Peyer's patch (tissue), 4 donors: ENCODE results near the gene EYA2. TPM values are rescaled to one million over a fixed set of nuclear protein-coding genes. Genes with fewer than 3 reads are reported as not detected.
"Not testable (repeated sequence)": the region's sequence is repeated elsewhere in the genome, so short reads cannot be mapped to it uniquely, and the experiment has no call there.

Experiments used
- DNase-seq, 3 donors: peaks; one replicate each; pipeline ENCODE4 v3.0.0-alpha.2; 2017 to 2019
- H3K27ac ChIP-seq, 4 donors: fragments of 200-600 bp; sonication (generic); one replicate each; pipeline ENCODE4 v1.5.1; 2016 to 2019
- H3K27me3 ChIP-seq, 2 donors: fragments of 200-600 bp; sonication (generic); one replicate each; pipeline ENCODE4 v1.5.1; 2019
- H3K36me3 ChIP-seq, 3 donors: fragments of 200-600 bp; sonication (generic); one replicate each; pipeline ENCODE4 v1.5.1; 2016 to 2019
- H3K4me1 ChIP-seq, 4 donors: fragments of 200-600 bp; sonication (generic); one replicate each; pipeline ENCODE4 v1.5.1; 2016 to 2019
- H3K4me3 ChIP-seq, 4 donors: fragments of 200-600 bp; sonication (generic); 1 replicate in 3 of 4; 2 replicates in 1 of 4; pipeline ENCODE4 v1.5.1; 2016 to 2019; ENCODE audit warnings: mild to moderate bottlenecking in 1 of 4
- H3K9me3 ChIP-seq, 4 donors: fragments of 200-600 bp; sonication (generic); one replicate each; pipeline ENCODE4 v1.5.1; 2016 to 2019; ENCODE audit warnings: mild to moderate bottlenecking in 1 of 4
- POLR2A ChIP-seq, 2 donors: fragments of 450-650 bp; IDR thresholded peaks; one replicate each; pipeline ENCODE4 v1.5.1; 2017; ENCODE audit warnings: antibody characterized with exemption in 2 of 2, mild to moderate bottlenecking in 2 of 2, moderate library complexity in 2 of 2
- total RNA-seq, 4 donors: library from RNA; depleted of rRNA; stranded (reverse); fragments of >200 nt; gene quantifications; one replicate each; pipeline ENCODE4 v1.1.0, GENCODE V29; 2016
- TF ChIP-seq, protein P1 (sequence below), 6 experiments: fragments of 450-650 bp in 4 of 6; fragments of 200-600 bp in 2 of 6; sonication (generic) in 1 of 6; IDR thresholded peaks; one replicate each; pipeline ENCODE4 v1.5.1; 2017 to 2019; ENCODE audit warnings: antibody characterized with exemption in 6 of 6, mild to moderate bottlenecking in 3 of 6, moderate library complexity in 1 of 6

EYA2 gene
- total RNA-seq, 4 donors from 2014 or later: 0.40 to 1.7 TPM; not detected in 2

DNA sequence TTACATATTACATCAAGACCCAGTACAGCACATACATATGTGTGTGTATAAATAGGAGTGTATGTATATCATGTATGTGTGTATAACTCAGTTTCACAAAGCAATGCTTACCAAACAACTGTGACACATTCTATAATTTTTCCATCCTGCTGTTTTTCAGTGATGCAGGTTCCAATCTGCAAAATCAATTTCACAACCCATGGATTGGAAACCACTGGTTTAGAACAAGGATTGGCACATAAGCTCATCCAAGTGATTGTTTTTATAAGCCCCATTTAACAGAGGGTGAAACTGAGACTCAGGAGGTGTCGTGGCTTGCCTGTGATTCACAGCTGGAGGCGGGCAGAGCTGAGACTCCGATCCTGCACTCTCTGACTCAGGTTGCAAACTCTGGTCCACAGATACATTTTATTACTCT is 303.6 kb downstream of the EYA2 start:
- Histone ChIP-seq H3K9me3 (no peaks in the 10 kb centered on the region), H3K36me3 (no peaks in the 10 kb centered on the region), H3K27ac (no peak overlapping the region), H3K4me1 (peaks cover 0 to 4% (median 0%) of the 10 kb centered on the region in 4 donors), H3K27me3 (no peaks in the 10 kb centered on the region), H3K4me3 (no peak overlapping the region)
- no peak for TF ChIP-seq POLR2A (IDR thresholded peaks at IDR 0.05)
- TF ChIP-seq, protein P1, sequence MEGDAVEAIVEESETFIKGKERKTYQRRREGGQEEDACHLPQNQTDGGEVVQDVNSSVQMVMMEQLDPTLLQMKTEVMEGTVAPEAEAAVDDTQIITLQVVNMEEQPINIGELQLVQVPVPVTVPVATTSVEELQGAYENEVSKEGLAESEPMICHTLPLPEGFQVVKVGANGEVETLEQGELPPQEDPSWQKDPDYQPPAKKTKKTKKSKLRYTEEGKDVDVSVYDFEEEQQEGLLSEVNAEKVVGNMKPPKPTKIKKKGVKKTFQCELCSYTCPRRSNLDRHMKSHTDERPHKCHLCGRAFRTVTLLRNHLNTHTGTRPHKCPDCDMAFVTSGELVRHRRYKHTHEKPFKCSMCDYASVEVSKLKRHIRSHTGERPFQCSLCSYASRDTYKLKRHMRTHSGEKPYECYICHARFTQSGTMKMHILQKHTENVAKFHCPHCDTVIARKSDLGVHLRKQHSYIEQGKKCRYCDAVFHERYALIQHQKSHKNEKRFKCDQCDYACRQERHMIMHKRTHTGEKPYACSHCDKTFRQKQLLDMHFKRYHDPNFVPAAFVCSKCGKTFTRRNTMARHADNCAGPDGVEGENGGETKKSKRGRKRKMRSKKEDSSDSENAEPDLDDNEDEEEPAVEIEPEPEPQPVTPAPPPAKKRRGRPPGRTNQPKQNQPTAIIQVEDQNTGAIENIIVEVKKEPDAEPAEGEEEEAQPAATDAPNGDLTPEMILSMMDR (IDR thresholded peaks at IDR 0.05): no peak
- DNase-seq: no peak

DNA sequence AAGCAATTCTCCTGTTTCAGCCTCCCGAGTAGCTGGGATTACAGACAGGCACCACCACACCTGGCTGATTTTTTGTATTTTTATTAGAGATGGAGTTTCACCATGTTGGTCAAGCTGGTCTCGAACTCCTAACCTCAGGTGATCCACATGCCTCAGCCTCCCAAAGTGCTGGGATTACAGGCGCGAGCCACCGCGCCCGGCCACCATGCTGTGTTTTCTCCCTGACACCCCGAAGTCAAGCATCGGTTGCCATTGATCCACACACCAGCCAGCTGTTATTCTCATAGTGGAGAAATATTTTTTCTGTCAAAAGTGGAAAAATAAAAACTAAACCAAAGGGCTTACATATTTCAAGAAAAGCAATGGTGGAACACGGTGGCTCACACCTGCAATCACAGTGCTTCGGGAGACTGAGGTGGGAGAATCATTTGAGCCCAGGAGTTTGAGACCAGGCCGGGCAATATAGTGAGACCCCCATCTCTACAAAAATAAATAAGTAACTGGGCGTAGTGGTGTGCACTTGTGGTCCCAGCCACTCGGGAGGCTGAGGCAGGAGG is 304.4 kb downstream of the EYA2 start:
- Histone ChIP-seq H3K4me1 (peaks cover 0 to 4% (median 0%) of the 10 kb centered on the region in 4 donors), H3K4me3 (no peak overlapping the region), H3K36me3 (no peaks in the 10 kb centered on the region), H3K9me3 (no peaks in the 10 kb centered on the region), H3K27ac (no peak overlapping the region), H3K27me3 (no peaks in the 10 kb centered on the region)
- no peak for DNase-seq
- TF ChIP-seq POLR2A (IDR thresholded peaks at IDR 0.05): no peak
- TF ChIP-seq, protein P1 (IDR thresholded peaks at IDR 0.05): no peak

DNA sequence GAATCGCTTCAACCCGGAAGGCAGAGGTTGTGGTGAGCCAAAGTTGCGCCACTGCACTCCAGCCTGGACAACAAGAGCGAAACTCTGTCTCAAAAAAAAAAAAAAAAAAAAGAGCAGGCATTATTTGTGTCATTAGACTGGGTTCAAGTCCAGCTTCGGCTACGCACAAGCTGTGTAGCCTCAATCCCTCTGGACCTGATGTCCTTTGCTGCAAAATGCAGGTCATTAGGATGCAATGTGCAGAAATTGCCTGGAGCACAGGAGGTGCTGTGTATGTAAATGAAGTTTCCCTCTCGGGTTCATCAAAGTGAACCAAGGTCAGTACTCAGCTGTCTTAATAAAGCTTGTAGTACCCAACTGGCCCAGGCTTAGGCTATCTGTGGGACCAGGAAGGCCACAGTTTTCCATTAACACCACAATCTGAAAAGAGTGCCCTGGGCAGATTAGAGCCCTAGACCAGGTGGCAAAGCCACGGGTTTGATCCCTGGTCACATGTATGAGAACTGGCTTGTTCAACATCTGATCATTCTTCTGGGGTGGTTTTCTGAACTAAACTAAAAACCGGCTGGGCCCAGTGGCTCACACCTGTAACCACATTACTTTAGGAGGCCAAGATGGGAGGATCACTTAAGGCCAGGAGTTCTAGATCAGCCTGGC is 306.6 kb downstream of the EYA2 start:
- TF ChIP-seq, protein P1 (IDR thresholded peaks at IDR 0.05): no peak
- no peak for TF ChIP-seq POLR2A (IDR thresholded peaks at IDR 0.05)
- no peak for DNase-seq

DNA sequence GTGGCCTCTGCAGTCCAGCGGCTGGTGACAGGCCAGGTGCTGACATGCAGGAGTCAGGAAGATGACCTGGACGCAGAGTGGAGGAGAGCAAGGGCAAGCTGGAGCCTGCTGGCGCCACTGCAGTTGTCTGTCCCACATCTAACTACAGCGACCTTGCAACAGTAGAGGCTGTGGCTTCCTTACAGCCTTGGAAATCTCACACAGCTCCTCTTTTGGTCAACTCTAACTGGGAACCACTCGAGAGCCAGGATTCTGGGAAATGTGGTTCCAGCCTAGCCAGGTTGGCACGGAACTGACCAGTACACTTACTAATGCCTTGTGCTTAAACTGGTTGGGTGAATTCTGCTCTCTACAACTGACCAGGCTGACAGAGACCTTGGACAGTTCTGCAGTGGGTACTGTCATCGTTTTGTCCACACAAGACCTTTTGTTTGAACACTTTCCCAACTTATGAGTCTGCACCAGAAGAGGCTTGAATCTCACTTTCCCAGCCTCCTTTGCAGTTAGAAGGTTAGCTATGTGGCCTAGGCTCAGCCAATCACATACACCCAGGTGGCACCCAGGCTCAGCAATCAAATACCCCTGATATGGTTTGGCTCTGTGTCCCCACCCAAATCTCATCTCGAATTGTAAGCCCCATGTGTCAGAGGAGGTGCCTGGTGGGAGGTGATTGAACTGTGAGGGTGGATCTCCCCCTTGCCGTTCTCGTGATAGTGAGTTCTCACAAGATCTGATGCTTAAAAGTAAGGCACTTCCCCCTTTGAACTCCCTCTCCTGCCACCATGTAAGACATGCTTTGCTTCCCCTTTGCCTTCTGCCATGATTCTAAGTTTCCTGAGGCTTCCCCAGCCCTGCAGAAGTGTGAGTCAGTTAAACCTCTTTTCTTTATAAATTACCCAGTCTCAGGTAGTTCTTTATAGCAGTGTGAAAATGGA is 308.4 kb downstream of the EYA2 start:
- TF ChIP-seq, protein P1 (IDR thresholded peaks at IDR 0.05): no peak
- no peak for TF ChIP-seq POLR2A (IDR thresholded peaks at IDR 0.05)
- no peak for DNase-seq
- no peak overlapping the region for H3K27ac ChIP-seq
- no peak overlapping the region for H3K4me3 ChIP-seq
- H3K27me3 ChIP-seq: no peaks in the 10 kb centered on the region
- no peaks in the 10 kb centered on the region for H3K4me1 ChIP-seq
- no peaks in the 10 kb centered on the region for H3K9me3 ChIP-seq
- H3K36me3 ChIP-seq: no peaks in the 10 kb centered on the region

More for the DNA sequence above, 306.6 kb downstream of the EYA2 start:
- H3K27me3 ChIP-seq: no peaks in the 10 kb centered on the region
- no peak overlapping the region for H3K27ac ChIP-seq
- no peaks in the 10 kb centered on the region for H3K9me3 ChIP-seq
- no peaks in the 10 kb centered on the region for H3K36me3 ChIP-seq
- no peak overlapping the region for H3K4me3 ChIP-seq
- H3K4me1 ChIP-seq: peaks cover 0 to 4% (median 0%) of the 10 kb centered on the region in 4 donors

DNA sequence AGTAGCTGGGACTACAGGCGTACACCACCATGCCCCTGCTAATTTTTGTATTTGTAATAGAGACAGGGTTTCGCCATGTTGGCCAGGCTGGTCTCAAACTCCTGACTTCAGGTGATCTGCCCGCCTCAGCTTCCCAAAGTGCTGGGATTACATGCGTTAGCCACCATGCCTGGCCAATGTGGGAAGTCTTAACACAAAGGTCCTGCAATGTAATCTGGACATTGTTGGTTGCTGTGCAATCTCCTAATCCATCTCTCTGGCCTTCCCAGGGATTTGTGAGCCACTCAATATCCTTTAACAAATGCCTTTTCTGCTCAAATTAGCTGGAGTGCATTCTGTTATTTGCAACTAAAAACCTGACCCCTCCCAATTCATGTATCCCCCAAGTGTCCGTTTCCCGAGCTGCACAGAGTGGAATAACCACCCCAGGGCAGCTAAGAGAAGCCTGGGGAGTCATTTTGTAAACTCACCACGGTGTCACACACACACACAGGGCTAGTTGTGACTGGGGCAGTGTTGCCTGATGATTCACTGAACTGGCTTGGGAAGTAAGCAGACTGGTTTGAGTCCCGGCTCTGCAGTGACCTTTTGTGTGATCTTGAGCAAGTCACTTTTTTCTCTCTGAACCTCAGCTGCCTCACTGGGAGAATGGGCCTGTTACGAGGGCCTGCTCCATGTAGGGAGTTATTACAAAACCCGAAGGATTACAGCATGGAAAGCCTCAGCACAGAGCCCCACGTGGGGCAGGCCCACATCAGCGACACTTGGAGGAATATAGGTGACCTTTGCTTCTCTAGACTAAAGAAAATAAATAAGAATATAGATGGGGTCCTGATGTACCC is 309.6 kb downstream of the EYA2 start:
- Histone ChIP-seq H3K36me3 (peaks cover 0 to 9% (median 0%) of the 10 kb centered on the region in 3 donors), H3K9me3 (no peaks in the 10 kb centered on the region), H3K27me3 (no peaks in the 10 kb centered on the region), H3K4me3 (no peak overlapping the region), H3K27ac (no peak overlapping the region), H3K4me1 (no peaks in the 10 kb centered on the region)
- no peak for DNase-seq
- TF ChIP-seq POLR2A (IDR thresholded peaks at IDR 0.05): no peak
- TF ChIP-seq, protein P1 (IDR thresholded peaks at IDR 0.05): no peak

DNA sequence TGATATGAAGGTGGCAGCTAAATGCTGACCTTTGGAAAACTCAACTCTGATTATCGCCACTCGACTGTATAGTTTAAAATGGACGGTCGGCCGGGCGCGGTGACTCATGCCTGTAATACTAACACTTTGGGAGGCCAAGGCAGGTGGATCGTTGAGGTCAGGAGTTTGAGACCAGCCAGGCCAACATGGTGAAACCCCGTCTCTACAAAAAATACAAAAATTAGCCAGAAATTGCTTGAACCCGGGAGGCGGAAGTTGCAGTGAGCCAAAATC is 310.1 kb downstream of the EYA2 start:
- not testable (repeated sequence) for H3K27me3 ChIP-seq, H3K4me3 ChIP-seq, H3K27ac ChIP-seq, H3K9me3 ChIP-seq, H3K4me1 ChIP-seq, DNase-seq
- H3K36me3 ChIP-seq: peaks cover 0 to 15% (median 0%) of the 10 kb centered on the region in 3 donors
